Fibroblast of lung (primary cell): Measurements from ENCODE around the gene SEMA4G. TPM values are rescaled to one million over a fixed set of nuclear protein-coding genes. Genes with fewer than 3 reads are reported as not detected.
A peak's percentile ranks its signal among the peaks of the same experiment; 100 is the strongest.

Experiments
- DNase-seq, 2 donors: peaks; one replicate each; pipeline versions ENCODE4 v3.0.0 to v3.0.0-alpha.2; 2010; ENCODE audit warnings: low read depth in 2 of 2
- H2AFZ ChIP-seq: 2 replicates; pipeline ENCODE4 v1.5.1; 2012; ENCODE audit warnings: low read length, control low read depth, inconsistent platforms
- H3K27ac ChIP-seq: 2 replicates; pipeline ENCODE4 v1.5.1; 2011; ENCODE audit warnings: low read length, control low read depth; ENCODE audit not compliant: insufficient read depth
- H3K27me3 ChIP-seq: 2 replicates; pipeline ENCODE4 v1.5.1; 2011; ENCODE audit warnings: mild to moderate bottlenecking, low read length; ENCODE audit not compliant: control insufficient read depth, insufficient read depth
- H3K36me3 ChIP-seq: 2 replicates; pipeline ENCODE4 v1.5.1; 2011; ENCODE audit warnings: low read length; ENCODE audit not compliant: control insufficient read depth, insufficient read depth
- H3K4me1 ChIP-seq: 2 replicates; pipeline ENCODE4 v1.5.1; 2011; ENCODE audit warnings: low read length; ENCODE audit not compliant: control insufficient read depth, insufficient read depth; ENCODE audit errors: extremely low read depth
- H3K4me2 ChIP-seq: 2 replicates; pipeline ENCODE4 v1.5.1; 2011; ENCODE audit warnings: low read length, control low read depth; ENCODE audit not compliant: insufficient read depth; ENCODE audit errors: extremely low read depth
- H3K4me3 ChIP-seq, 4 experiments: fragments of 200-600 bp in 1 of 4; sonication (generic) in 1 of 4; replicated peaks in 1 of 4; 2 replicates each; pipeline ENCODE4 v1.5.1; 2011 to 2016; ENCODE audit warnings: low read length in 4 of 4, low read depth in 3 of 4, mild to moderate bottlenecking in 3 of 4, control low read depth in 2 of 4, inconsistent platforms in 1 of 4, mixed read lengths in 1 of 4; ENCODE audit not compliant: insufficient read depth in 1 of 4; ENCODE audit errors: control extremely low read depth in 1 of 4
- H3K79me2 ChIP-seq: 2 replicates; pipeline ENCODE4 v1.5.1; 2012; ENCODE audit warnings: mild to moderate bottlenecking, low read length, inconsistent platforms; ENCODE audit not compliant: control insufficient read depth, insufficient read depth
- H3K9ac ChIP-seq: 2 replicates; pipeline ENCODE4 v1.5.1; 2011; ENCODE audit warnings: mild to moderate bottlenecking, low read length, control low read depth; ENCODE audit not compliant: insufficient read depth
- H3K9me3 ChIP-seq: 2 replicates; pipeline ENCODE4 v1.5.1; 2012; ENCODE audit warnings: low read depth, low read length; ENCODE audit not compliant: control insufficient read depth, insufficient read depth
- H4K20me1 ChIP-seq: 2 replicates; pipeline ENCODE4 v1.5.1; 2011; ENCODE audit warnings: low read length; ENCODE audit not compliant: control insufficient read depth, insufficient read depth; ENCODE audit errors: extremely low read depth
- EZH2 ChIP-seq: IDR thresholded peaks from 2 replicates; pipeline ENCODE4 v1.5.1; 2012; ENCODE audit warnings: low read length, control low read depth, mild to moderate bottlenecking; ENCODE audit errors: missing control alignments
- polyA plus RNA-seq, 2 donors: library from polyadenylated mRNA; depleted of rRNA in 1 of 2; stranded (reverse) in 1 of 2; unstranded in 1 of 2; fragments of >200 nt; gene quantifications; 2 replicates each; pipeline ENCODE4 v1.2.1, GENCODE V29; 2011 to 2012; ENCODE audit warnings: missing spikeins in 1 of 2
- total RNA-seq: library from RNA; depleted of rRNA; stranded (reverse); fragments of >200 nt; gene quantifications from 2 replicates; pipeline ENCODE4 v1.2.1, GENCODE V29; 2014
- TF ChIP-seq, protein P1 (sequence below), 2 donors: IDR thresholded peaks in 1 of 2; conservative IDR thresholded peaks in 1 of 2; 1 replicate in 1 of 2; 2 replicates in 1 of 2; pipeline ENCODE4 v1.5.1; 2011 to 2012; ENCODE audit warnings: low read length in 2 of 2, control low read depth in 1 of 2, inconsistent platforms in 1 of 2, low read depth in 1 of 2, mild to moderate bottlenecking in 1 of 2

SEMA4G gene
- total and polyA plus RNA-seq, 2 donors (not counting 1 experiment from before 2014, with no cell fraction given): 1.8 to 3.2 TPM

GRCh38 chr10:100927266-100927665 lies 42.0 kb upstream of the SEMA4G start:
- Histone ChIP-seq H4K20me1 (no peaks in the 10 kb centered on the region), H3K4me2 (no peak overlapping the region), H3K79me2 (no peaks in the 10 kb centered on the region), H3K4me1 (no peaks in the 10 kb centered on the region), H3K9ac (no peak overlapping the region), H2AFZ (no peak overlapping the region), H3K27ac (no peak overlapping the region), H3K36me3 (peaks cover 12% of the 10 kb centered on the region), H3K4me3 (no peak overlapping the region), H3K27me3 (no peaks in the 10 kb centered on the region), H3K9me3 (no peaks in the 10 kb centered on the region)
- DNase-seq: no peak
- TF ChIP-seq, protein P1, sequence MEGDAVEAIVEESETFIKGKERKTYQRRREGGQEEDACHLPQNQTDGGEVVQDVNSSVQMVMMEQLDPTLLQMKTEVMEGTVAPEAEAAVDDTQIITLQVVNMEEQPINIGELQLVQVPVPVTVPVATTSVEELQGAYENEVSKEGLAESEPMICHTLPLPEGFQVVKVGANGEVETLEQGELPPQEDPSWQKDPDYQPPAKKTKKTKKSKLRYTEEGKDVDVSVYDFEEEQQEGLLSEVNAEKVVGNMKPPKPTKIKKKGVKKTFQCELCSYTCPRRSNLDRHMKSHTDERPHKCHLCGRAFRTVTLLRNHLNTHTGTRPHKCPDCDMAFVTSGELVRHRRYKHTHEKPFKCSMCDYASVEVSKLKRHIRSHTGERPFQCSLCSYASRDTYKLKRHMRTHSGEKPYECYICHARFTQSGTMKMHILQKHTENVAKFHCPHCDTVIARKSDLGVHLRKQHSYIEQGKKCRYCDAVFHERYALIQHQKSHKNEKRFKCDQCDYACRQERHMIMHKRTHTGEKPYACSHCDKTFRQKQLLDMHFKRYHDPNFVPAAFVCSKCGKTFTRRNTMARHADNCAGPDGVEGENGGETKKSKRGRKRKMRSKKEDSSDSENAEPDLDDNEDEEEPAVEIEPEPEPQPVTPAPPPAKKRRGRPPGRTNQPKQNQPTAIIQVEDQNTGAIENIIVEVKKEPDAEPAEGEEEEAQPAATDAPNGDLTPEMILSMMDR (conservative IDR thresholded peaks at IDR 0.05 in 1 of 2, IDR thresholded peaks at IDR 0.05 in 1 of 2; ENCODE audit: low read depth in 1 of 2, low read length in 2 of 2): no peak
- no peak for TF ChIP-seq EZH2

DNA sequence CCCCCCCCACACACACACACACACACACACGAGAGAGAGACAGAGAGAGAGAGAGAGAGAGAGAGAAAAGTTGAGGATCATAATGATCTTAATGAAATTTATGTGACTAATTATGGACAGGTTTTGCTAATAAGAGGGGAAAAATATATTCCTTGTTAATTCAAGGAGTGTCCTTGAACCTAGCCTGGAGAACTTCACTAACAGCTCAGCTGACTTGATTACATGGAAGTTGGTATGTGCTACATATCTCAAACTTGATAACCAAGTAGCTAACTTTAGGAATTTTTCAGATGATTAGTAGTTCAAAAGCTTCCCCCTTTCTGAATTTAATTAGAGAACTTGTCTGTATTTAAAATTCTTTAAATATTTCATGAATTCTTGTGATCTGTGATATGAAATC lies 41.3 kb upstream of the SEMA4G start:
- H3K9ac ChIP-seq: no peak overlapping the region
- H3K27me3 ChIP-seq: no peaks in the 10 kb centered on the region
- DNase-seq: no peak
- peaks cover 12% of the 10 kb centered on the region for H3K36me3 ChIP-seq
- H3K27ac ChIP-seq: no peak overlapping the region
- no peaks in the 10 kb centered on the region for H3K79me2 ChIP-seq
- no peaks in the 10 kb centered on the region for H3K9me3 ChIP-seq
- no peak for TF ChIP-seq EZH2
- TF ChIP-seq, protein P1 (conservative IDR thresholded peaks at IDR 0.05 in 1 of 2, IDR thresholded peaks at IDR 0.05 in 1 of 2; ENCODE audit: low read depth in 1 of 2, low read length in 2 of 2): no peak
- H3K4me3 ChIP-seq: no peak overlapping the region
- no peak overlapping the region for H3K4me2 ChIP-seq
- no peaks in the 10 kb centered on the region for H4K20me1 ChIP-seq
- no peaks in the 10 kb centered on the region for H3K4me1 ChIP-seq
- H2AFZ ChIP-seq: no peak overlapping the region

DNA sequence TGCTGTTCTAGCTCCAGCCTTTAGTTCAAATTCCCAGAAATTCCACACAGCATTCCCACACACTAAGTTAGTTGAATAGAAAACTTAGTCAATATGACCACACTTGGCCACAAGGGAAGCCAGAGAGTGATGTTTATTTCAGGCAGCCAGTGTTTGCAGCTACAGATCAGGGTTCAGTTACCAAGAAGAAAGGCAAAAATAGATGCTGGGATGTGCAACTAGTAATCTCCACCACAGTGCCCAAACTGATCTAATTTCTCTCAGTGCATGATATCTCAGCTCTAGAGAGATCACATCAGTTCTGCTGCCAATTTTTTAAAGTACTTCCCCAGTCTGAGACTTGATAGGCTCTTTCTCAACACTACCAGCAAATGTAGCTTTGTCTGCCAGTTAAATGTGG lies 38.9 kb upstream of the SEMA4G start:
- Histone ChIP-seq H3K9ac (no peak overlapping the region), H3K4me1 (no peaks in the 10 kb centered on the region), H2AFZ (no peak overlapping the region), H3K4me3 (no peak overlapping the region), H4K20me1 (no peaks in the 10 kb centered on the region), H3K9me3 (no peaks in the 10 kb centered on the region), H3K36me3 (peaks cover 12% of the 10 kb centered on the region), H3K27ac (no peak overlapping the region), H3K27me3 (no peaks in the 10 kb centered on the region), H3K4me2 (no peak overlapping the region), H3K79me2 (no peaks in the 10 kb centered on the region)
- TF ChIP-seq, protein P1 (conservative IDR thresholded peaks at IDR 0.05 in 1 of 2, IDR thresholded peaks at IDR 0.05 in 1 of 2; ENCODE audit: low read depth in 1 of 2, low read length in 2 of 2): peak; percentile 27 to 33
- no peak for TF ChIP-seq EZH2
- DNase-seq: no peak
